ENCODE data around the gene NUP88.
A peak's percentile ranks its signal among the peaks of the same experiment; 100 is the strongest.
"Not testable (repeated sequence)": the region's sequence is repeated elsewhere in the genome, so short reads cannot be mapped to it uniquely, and the experiment has no call there.

Gene NUP88

GRCh38 chr17:5431234-5431633 lies 11.8 kb upstream of the NUP88 start:
- not testable (repeated sequence) for H3K4me3 Mint-ChIP-seq, H3K27ac Mint-ChIP-seq, H3K9me3 Mint-ChIP-seq, H3K27me3 Mint-ChIP-seq
- peaks cover 75% of the 10 kb centered on the region for H3K36me3 Mint-ChIP-seq (ENCODE audit: low read depth)
- peaks cover 11% of the 10 kb centered on the region for H3K4me1 Mint-ChIP-seq (ENCODE audit: low read depth)

GRCh38 chr17:5430413-5430999 lies 11.0 kb upstream of the NUP88 start:
- no peaks in the 10 kb centered on the region for H3K9me3 Mint-ChIP-seq
- H3K27ac Mint-ChIP-seq: peak overlapping the region; percentile 15
- no peak overlapping the region for H3K4me3 Mint-ChIP-seq
- H3K4me1 Mint-ChIP-seq (ENCODE audit: low read depth): peaks cover 6% of the 10 kb centered on the region
- peaks cover 77% of the 10 kb centered on the region for H3K36me3 Mint-ChIP-seq (ENCODE audit: low read depth)
- no peaks in the 10 kb centered on the region for H3K27me3 Mint-ChIP-seq

- Mint-ChIP-seq H3K27ac (peak overlapping the region; percentile 27), H3K4me1 (ENCODE audit: low read depth) (no peaks in the 10 kb centered on the region), H3K9me3 (no peaks in the 10 kb centered on the region), H3K36me3 (ENCODE audit: low read depth) (peaks cover 78% of the 10 kb centered on the region), H3K4me3 (no peak overlapping the region), H3K27me3 (no peaks in the 10 kb centered on the region)
These were observed 9.9 kb upstream of the NUP88 start for GRCh38 chr17:5429191-5429887.

GRCh38 chr17:5425826-5426225 lies 6.4 kb upstream of the NUP88 start:
- H3K27me3 Mint-ChIP-seq: no peaks in the 10 kb centered on the region
- peaks cover 23% of the 10 kb centered on the region for H3K4me1 Mint-ChIP-seq (ENCODE audit: low read depth)
- H3K4me3 Mint-ChIP-seq: no peak overlapping the region
- H3K36me3 Mint-ChIP-seq (ENCODE audit: low read depth): peaks cover 72% of the 10 kb centered on the region
- no peaks in the 10 kb centered on the region for H3K9me3 Mint-ChIP-seq
- H3K27ac Mint-ChIP-seq: peak overlapping the region; percentile 4

GRCh38 chr17:5424909-5425308 lies 5.4 kb upstream of the NUP88 start:
- Mint-ChIP-seq H3K27me3 (no peaks in the 10 kb centered on the region), H3K4me1 (ENCODE audit: low read depth) (peaks cover 30% of the 10 kb centered on the region), H3K4me3 (no peak overlapping the region), H3K27ac (no peak overlapping the region), H3K9me3 (no peaks in the 10 kb centered on the region), H3K36me3 (ENCODE audit: low read depth) (peaks cover 72% of the 10 kb centered on the region)

GRCh38 chr17:5422505-5422904 lies 3.0 kb upstream of the NUP88 start:
- H3K27me3 Mint-ChIP-seq: no peaks in the 10 kb centered on the region
- H3K27ac Mint-ChIP-seq: no peak overlapping the region
- H3K9me3 Mint-ChIP-seq: no peaks in the 10 kb centered on the region
- no peak overlapping the region for H3K4me3 Mint-ChIP-seq
- H3K4me1 Mint-ChIP-seq (ENCODE audit: low read depth): peaks cover 46% of the 10 kb centered on the region
- peaks cover 63% of the 10 kb centered on the region for H3K36me3 Mint-ChIP-seq (ENCODE audit: low read depth)

- Mint-ChIP-seq H3K9me3 (no peaks in the 10 kb centered on the region), H3K27me3 (no peaks in the 10 kb centered on the region), H3K27ac (peak within 1 kb of the TSS; percentile 97), H3K36me3 (ENCODE audit: low read depth) (peaks cover 54% of the 10 kb centered on the region), H3K4me3 (peak within 1 kb of the TSS; percentile 99), H3K4me1 (ENCODE audit: low read depth) (peaks cover 61% of the 10 kb centered on the region)
These were observed 644 bp upstream of the NUP88 start, which contains the start of gene RPAIN for GRCh38 chr17:5419959-5420653. TSS of gene RPAIN (plus strand) at chr17:5420182. CDS start at chr17:5420211, 29 bp downstream.

- peaks cover 65% of the 10 kb centered on the region for H3K4me1 Mint-ChIP-seq (ENCODE audit: low read depth)
- peak overlapping the region; percentile 97 for H3K27ac Mint-ChIP-seq
- H3K27me3 Mint-ChIP-seq: no peaks in the 10 kb centered on the region
- peak overlapping the region; percentile 99 for H3K4me3 Mint-ChIP-seq
- no peaks in the 10 kb centered on the region for H3K9me3 Mint-ChIP-seq
- peaks cover 48% of the 10 kb centered on the region for H3K36me3 Mint-ChIP-seq (ENCODE audit: low read depth)
These were observed 555 bp downstream of the NUP88 start for GRCh38 chr17:5418858-5419355.

- H3K4me3 Mint-ChIP-seq: peak overlapping the region; percentile 68
- H3K36me3 Mint-ChIP-seq (ENCODE audit: low read depth): peaks cover 54% of the 10 kb centered on the region
- peaks cover 73% of the 10 kb centered on the region for H3K4me1 Mint-ChIP-seq (ENCODE audit: low read depth)
- H3K27me3 Mint-ChIP-seq: no peaks in the 10 kb centered on the region
- H3K27ac Mint-ChIP-seq: peak overlapping the region; percentile 26
- H3K9me3 Mint-ChIP-seq: no peaks in the 10 kb centered on the region
These were observed 2.6 kb downstream of the NUP88 start for GRCh38 chr17:5416901-5417300.

GRCh38 chr17:5413682-5414081 lies 5.8 kb downstream of the NUP88 start:
- no peaks in the 10 kb centered on the region for H3K9me3 Mint-ChIP-seq
- H3K27me3 Mint-ChIP-seq: no peaks in the 10 kb centered on the region
- peak overlapping the region; percentile 63 for H3K27ac Mint-ChIP-seq
- H3K4me1 Mint-ChIP-seq (ENCODE audit: low read depth): peaks cover 67% of the 10 kb centered on the region
- no peak overlapping the region for H3K4me3 Mint-ChIP-seq
- peaks cover 59% of the 10 kb centered on the region for H3K36me3 Mint-ChIP-seq (ENCODE audit: low read depth)

GRCh38 chr17:5410594-5411272 lies 8.7 kb downstream of the NUP88 start:
- peak overlapping the region; percentile 76 for H3K27ac Mint-ChIP-seq

GRCh38 chr17:5408186-5408585 lies 11.3 kb downstream of the NUP88 start:
- Mint-ChIP-seq H3K9me3 (no peaks in the 10 kb centered on the region), H3K4me3 (no peak overlapping the region)

More at GRCh38 chr17:5410594-5411272, 8.7 kb downstream of the NUP88 start:
- H3K9me3 Mint-ChIP-seq: no peaks in the 10 kb centered on the region
- no peaks in the 10 kb centered on the region for H3K27me3 Mint-ChIP-seq
- H3K36me3 Mint-ChIP-seq (ENCODE audit: low read depth): peaks cover 48% of the 10 kb centered on the region
- peak overlapping the region; percentile 27 for H3K4me3 Mint-ChIP-seq
- H3K4me1 Mint-ChIP-seq (ENCODE audit: low read depth): peaks cover 43% of the 10 kb centered on the region

GRCh38 chr17:5405400-5405799 lies 14.1 kb downstream of the NUP88 start:
- no peaks in the 10 kb centered on the region for H3K27me3 Mint-ChIP-seq
- no peak overlapping the region for H3K4me3 Mint-ChIP-seq
- no peak overlapping the region for H3K27ac Mint-ChIP-seq
- H3K4me1 Mint-ChIP-seq (ENCODE audit: low read depth): peaks cover 10% of the 10 kb centered on the region
- H3K9me3 Mint-ChIP-seq: no peaks in the 10 kb centered on the region
- peaks cover 24% of the 10 kb centered on the region for H3K36me3 Mint-ChIP-seq (ENCODE audit: low read depth)

More at GRCh38 chr17:5408186-5408585, 11.3 kb downstream of the NUP88 start:
- peaks cover 31% of the 10 kb centered on the region for H3K4me1 Mint-ChIP-seq (ENCODE audit: low read depth)
- H3K27ac Mint-ChIP-seq: no peak overlapping the region
- H3K36me3 Mint-ChIP-seq (ENCODE audit: low read depth): peaks cover 36% of the 10 kb centered on the region
- no peaks in the 10 kb centered on the region for H3K27me3 Mint-ChIP-seq

GRCh38 chr17:5399767-5400166 lies 19.7 kb downstream of the NUP88 start:
- peaks cover 16% of the 10 kb centered on the region for H3K4me1 Mint-ChIP-seq (ENCODE audit: low read depth)
- no peaks in the 10 kb centered on the region for H3K9me3 Mint-ChIP-seq
- H3K36me3 Mint-ChIP-seq (ENCODE audit: low read depth): peaks cover 48% of the 10 kb centered on the region
- H3K27me3 Mint-ChIP-seq: no peaks in the 10 kb centered on the region
- no peak overlapping the region for H3K27ac Mint-ChIP-seq
- no peak overlapping the region for H3K4me3 Mint-ChIP-seq
